ENCODE measurements around the gene LRP3.

The LRP3 gene

GRCh38 chr19:33202546-33203507, 8.7 kb downstream of the LRP3 start:
- no peak for TF ChIP-seq CTCF (IDR thresholded peaks at IDR 0.05; ENCODE audit: insufficient read depth, low read length, missing control alignments)
- POLR2A ChIA-PET: no interaction called here
- H3K4me3 ChIP-seq (ENCODE audit: low read depth, low read length): no peak overlapping the region
- CTCF ChIA-PET: interaction anchor here (1.2 kb wide), 1 partner anchor 18 kb away, joined by 4 read pairs; no protein-coding TSS in a partner anchor
- DNase-seq (ENCODE audit: low read depth, low spot score): no peak

GRCh38 chr19:33203529-33203928, 9.4 kb downstream of the LRP3 start:
- no peak overlapping the region for H3K4me3 ChIP-seq (ENCODE audit: low read depth, low read length)
- CTCF ChIA-PET: interaction anchor here (1.0 kb wide), 1 partner anchor 8 kb away, joined by 4 read pairs; no protein-coding TSS in a partner anchor
- POLR2A ChIA-PET: no interaction called here

GRCh38 chr19:33204136-33204973, 10.2 kb downstream of the LRP3 start:
- ChIA-PET POLR2A (no interaction called here), CTCF (interaction anchor here (1.0 kb wide), 1 partner anchor 9 kb away, joined by 4 read pairs; no protein-coding TSS in a partner anchor)
- TF ChIP-seq CTCF (IDR thresholded peaks at IDR 0.05; ENCODE audit: insufficient read depth, low read length, missing control alignments): no peak
- DNase-seq (ENCODE audit: low read depth, low spot score): no peak
- H3K4me3 ChIP-seq (ENCODE audit: low read depth, low read length): no peak overlapping the region

More at GRCh38 chr19:33203529-33203928, 9.4 kb downstream of the LRP3 start:
- DNase-seq (ENCODE audit: low read depth, low spot score): no peak
- no peak for TF ChIP-seq CTCF (IDR thresholded peaks at IDR 0.05; ENCODE audit: insufficient read depth, low read length, missing control alignments)

- POLR2A ChIA-PET: no interaction called here
Measured at GRCh38 chr19:33205110-33205509, 11.0 kb downstream of the LRP3 start.

GRCh38 chr19:33205531-33206260, 11.6 kb downstream of the LRP3 start:
- no peak for DNase-seq (ENCODE audit: low read depth, low spot score)
- TF ChIP-seq CTCF (IDR thresholded peaks at IDR 0.05; ENCODE audit: insufficient read depth, low read length, missing control alignments): no peak
- no peak overlapping the region for H3K4me3 ChIP-seq (ENCODE audit: low read depth, low read length)
- CTCF ChIA-PET: no interaction called here
- POLR2A ChIA-PET: no interaction called here

More at GRCh38 chr19:33205110-33205509, 11.0 kb downstream of the LRP3 start:
- TF ChIP-seq CTCF (IDR thresholded peaks at IDR 0.05; ENCODE audit: insufficient read depth, low read length, missing control alignments): no peak
- CTCF ChIA-PET: no interaction called here
- no peak for DNase-seq (ENCODE audit: low read depth, low spot score)
- no peak overlapping the region for H3K4me3 ChIP-seq (ENCODE audit: low read depth, low read length)

All from AG04449 (cell line).